ENCODE measurements around the gene PSMA6. TPM values are rescaled to one million over a fixed set of nuclear protein-coding genes. Genes with fewer than 3 reads are reported as not detected.

Gene PSMA6
- polyA plus RNA-seq, 2 donors, result 92.3 to 156 TPM

DNA sequence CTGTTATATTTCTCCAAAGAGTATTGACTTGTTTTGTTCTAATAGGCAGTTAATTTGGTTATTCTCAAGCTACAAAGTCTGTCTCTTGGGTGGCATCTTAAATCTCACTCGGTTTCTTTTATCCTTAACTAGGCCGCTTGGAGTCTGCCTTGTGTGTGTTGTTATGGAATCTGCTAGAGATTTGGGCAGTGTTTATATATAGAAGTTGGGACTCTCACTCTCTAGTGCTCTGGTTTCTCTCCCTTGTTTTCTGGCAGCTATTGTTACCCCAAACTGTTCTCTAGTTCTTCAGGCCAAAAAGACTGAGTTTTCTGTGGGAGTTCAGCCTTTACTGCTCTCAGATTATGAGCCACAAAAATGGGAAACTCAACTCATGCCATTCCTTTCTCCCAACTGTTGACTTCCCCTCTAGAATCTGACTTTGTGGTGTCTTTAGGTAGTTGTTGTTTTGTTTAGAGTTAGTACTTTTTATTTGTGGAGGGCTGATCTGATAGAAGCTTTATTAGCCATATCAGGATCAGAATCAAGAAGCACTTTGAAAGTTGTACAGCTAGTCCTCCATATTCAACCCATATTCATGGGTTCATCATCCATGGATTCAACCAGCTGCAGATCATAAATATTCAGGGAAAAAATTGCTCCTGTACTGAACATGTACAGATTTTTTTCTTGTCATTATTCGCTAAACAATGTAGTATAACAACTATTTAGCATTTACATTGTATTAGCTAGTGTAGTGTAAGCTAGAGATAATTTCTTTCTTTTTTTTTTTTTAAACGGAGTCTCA lies 11.2 kb downstream of the PSMA6 start:
- H3K27ac ChIP-seq (ENCODE audit: low read depth in 2 of 2, low read length in 1 of 2), result no peak overlapping the region
- H3K4me1 ChIP-seq (ENCODE audit: control insufficient read depth in 2 of 2, insufficient read depth in 2 of 2, low read length in 1 of 2), result no peaks in the 10 kb centered on the region
- no peak overlapping the region for H3K4me3 ChIP-seq (ENCODE audit: low read depth in 1 of 2, low read length in 2 of 2)
- H3K27me3 ChIP-seq (ENCODE audit: control insufficient read depth in 1 of 2, insufficient read depth in 2 of 2, low read length in 2 of 2), result no peaks in the 10 kb centered on the region
- H3K36me3 ChIP-seq (ENCODE audit: control insufficient read depth in 2 of 2, insufficient read depth in 2 of 2, low read length in 1 of 2), result no peaks in the 10 kb centered on the region
- H3K9me3 ChIP-seq (ENCODE audit: control insufficient read depth in 2 of 2, insufficient read depth in 1 of 2, low read depth in 1 of 2, low read length in 1 of 2), result no peaks in the 10 kb centered on the region
- WGBS, 2 donors, result 94 to 95% methylated on average over 4 of the region's 4 CpGs

DNA sequence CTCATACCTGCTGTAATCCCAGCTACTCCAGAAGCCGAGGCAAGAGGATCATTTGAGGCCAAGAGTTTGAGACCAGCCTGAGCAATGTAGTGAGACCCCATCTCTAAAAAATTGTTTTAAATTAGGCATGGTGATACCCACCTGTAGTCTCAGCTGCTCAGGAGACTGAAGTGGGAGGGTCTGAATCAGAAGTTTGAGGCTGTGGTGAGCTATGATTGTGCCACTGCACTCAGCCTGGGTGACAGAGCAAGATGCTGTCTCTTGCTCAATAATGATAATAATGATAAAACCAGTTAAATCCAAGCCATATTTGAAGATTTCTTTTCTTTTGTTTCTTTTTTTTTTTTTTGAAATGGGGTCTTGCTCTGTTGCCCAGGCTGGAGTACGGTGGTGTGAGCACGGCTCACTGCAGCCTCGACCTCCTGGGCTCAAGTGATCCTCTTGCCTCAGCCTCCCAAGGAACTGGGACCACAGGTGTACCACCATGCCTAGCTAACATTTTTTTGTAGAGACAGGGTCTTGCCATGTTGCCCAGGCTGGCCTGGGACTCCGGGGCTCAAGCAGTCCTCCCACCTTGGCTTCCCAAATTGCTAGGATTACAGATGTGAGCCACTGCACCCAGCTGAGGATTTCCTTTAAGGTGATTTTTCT lies 12.8 kb downstream of the PSMA6 start:
- Histone ChIP-seq H3K27ac (ENCODE audit: low read depth in 2 of 2, low read length in 1 of 2) (no peak overlapping the region), H3K4me1 (ENCODE audit: control insufficient read depth in 2 of 2, insufficient read depth in 2 of 2, low read length in 1 of 2) (no peaks in the 10 kb centered on the region), H3K9me3 (ENCODE audit: control insufficient read depth in 2 of 2, insufficient read depth in 1 of 2, low read depth in 1 of 2, low read length in 1 of 2) (no peaks in the 10 kb centered on the region), H3K36me3 (ENCODE audit: control insufficient read depth in 2 of 2, insufficient read depth in 2 of 2, low read length in 1 of 2) (peaks cover 3 to 7% of the 10 kb centered on the region in 2 donors), H3K4me3 (ENCODE audit: low read depth in 1 of 2, low read length in 2 of 2) (no peak overlapping the region), H3K27me3 (ENCODE audit: control insufficient read depth in 1 of 2, insufficient read depth in 2 of 2, low read length in 2 of 2) (no peaks in the 10 kb centered on the region)
- WGBS, 2 donors, result 96 to 98% methylated on average over 5 of the region's 5 CpGs

DNA sequence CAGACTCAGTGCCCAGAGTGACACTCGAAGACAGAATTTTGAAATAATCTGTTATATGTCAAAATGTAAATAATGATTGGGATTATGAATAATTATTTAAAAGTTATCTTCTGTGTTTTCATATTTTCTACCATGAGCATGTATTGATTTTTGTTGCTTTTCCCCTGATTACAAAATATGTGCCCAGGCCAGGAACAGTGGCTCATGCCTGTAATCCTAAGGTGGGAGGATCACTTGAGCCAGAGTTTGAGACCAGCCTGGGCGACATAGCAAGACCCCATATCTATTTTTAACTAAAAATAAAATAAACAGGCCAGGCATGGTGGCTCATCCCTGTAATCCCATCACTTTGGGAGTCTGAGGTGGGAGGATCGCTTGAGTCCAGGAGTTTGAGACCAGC lies 13.5 kb downstream of the PSMA6 start:
- 90 to 92% methylated on average over 3 of the region's 3 CpGs for WGBS, 2 donors
- H3K9me3 ChIP-seq (ENCODE audit: control insufficient read depth in 2 of 2, insufficient read depth in 1 of 2, low read depth in 1 of 2, low read length in 1 of 2), result no peaks in the 10 kb centered on the region
- H3K27me3 ChIP-seq (ENCODE audit: control insufficient read depth in 1 of 2, insufficient read depth in 2 of 2, low read length in 2 of 2), result no peaks in the 10 kb centered on the region
- H3K4me1 ChIP-seq (ENCODE audit: control insufficient read depth in 2 of 2, insufficient read depth in 2 of 2, low read length in 1 of 2), result no peaks in the 10 kb centered on the region
- peaks cover 7 to 10% of the 10 kb centered on the region in 2 donors for H3K36me3 ChIP-seq (ENCODE audit: control insufficient read depth in 2 of 2, insufficient read depth in 2 of 2, low read length in 1 of 2)
- no peak overlapping the region for H3K4me3 ChIP-seq (ENCODE audit: low read depth in 1 of 2, low read length in 2 of 2)
- H3K27ac ChIP-seq (ENCODE audit: low read depth in 2 of 2, low read length in 1 of 2), result no peak overlapping the region

DNA sequence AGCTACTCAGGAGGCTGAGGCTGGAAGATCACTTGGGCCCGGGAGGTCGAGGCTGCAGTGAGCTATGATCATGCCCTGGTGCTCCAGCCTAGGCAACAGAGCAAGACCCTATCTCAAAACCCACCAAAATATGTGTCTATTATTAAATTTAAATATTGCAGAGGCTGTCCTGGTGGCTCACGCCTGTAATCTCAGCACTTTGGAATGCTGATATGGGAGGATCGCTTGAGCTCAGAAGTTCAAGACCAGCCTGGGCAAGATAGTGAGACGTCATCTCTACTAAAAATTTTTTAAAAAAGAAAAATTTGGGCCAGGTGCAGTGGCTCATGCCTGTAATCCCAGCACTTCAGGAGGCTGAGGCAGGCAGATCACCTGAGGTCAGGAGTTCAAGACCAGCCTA lies 13.9 kb downstream of the PSMA6 start:
- 88 to 93% methylated on average over 5 of the region's 5 CpGs for WGBS, 2 donors
- no peaks in the 10 kb centered on the region for H3K27me3 ChIP-seq (ENCODE audit: control insufficient read depth in 1 of 2, insufficient read depth in 2 of 2, low read length in 2 of 2)
- peaks cover 7 to 10% of the 10 kb centered on the region in 2 donors for H3K36me3 ChIP-seq (ENCODE audit: control insufficient read depth in 2 of 2, insufficient read depth in 2 of 2, low read length in 1 of 2)
- no peaks in the 10 kb centered on the region for H3K9me3 ChIP-seq (ENCODE audit: control insufficient read depth in 2 of 2, insufficient read depth in 1 of 2, low read depth in 1 of 2, low read length in 1 of 2)
- no peak overlapping the region for H3K27ac ChIP-seq (ENCODE audit: low read depth in 2 of 2, low read length in 1 of 2)
- no peak overlapping the region for H3K4me3 ChIP-seq (ENCODE audit: low read depth in 1 of 2, low read length in 2 of 2)
- no peaks in the 10 kb centered on the region for H3K4me1 ChIP-seq (ENCODE audit: control insufficient read depth in 2 of 2, insufficient read depth in 2 of 2, low read length in 1 of 2)

DNA sequence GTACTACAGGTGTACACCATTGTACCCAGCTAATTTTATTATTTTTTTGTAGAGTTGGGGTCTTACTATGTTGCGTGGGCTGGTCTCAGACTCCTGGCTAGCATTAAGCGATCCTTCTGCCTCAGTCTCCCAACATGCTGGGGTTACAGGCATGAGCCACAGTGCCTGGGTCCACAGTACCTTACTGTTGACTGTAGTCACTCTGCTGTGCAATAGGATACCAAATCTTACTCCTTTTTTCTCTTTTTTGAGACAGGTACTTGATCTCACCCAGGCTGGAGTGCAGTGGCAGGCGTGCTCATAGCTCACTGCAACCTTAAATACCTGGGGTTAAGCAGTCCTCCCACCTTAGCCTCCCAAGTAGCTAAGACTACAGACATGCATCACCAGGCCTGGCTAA lies 25.6 kb downstream of the PSMA6 start:
- no peaks in the 10 kb centered on the region for H3K27me3 ChIP-seq (ENCODE audit: control insufficient read depth in 1 of 2, insufficient read depth in 2 of 2, low read length in 2 of 2)

DNA sequence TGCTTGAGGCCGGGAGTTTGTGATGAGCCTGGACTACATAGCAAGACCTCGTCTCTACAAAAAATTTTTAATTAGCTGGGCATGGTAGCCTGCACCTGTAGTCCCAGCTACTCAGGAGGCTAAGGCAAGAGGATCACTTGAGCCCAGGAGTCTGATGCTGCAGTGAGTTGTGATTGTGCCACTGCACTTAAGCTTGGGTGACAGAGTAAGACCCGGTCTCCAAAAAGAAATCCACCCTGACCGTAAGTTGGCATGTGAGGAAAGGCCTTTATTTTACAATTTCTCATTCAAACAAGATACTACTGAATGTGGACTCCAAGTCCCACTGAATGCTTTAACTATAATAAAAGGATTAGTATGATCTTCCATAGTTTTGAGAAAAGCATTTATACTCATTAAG lies 27.3 kb downstream of the PSMA6 start:
- no peak overlapping the region for H3K4me3 ChIP-seq (ENCODE audit: low read depth in 1 of 2, low read length in 2 of 2)
- H3K9me3 ChIP-seq (ENCODE audit: control insufficient read depth in 2 of 2, insufficient read depth in 1 of 2, low read depth in 1 of 2, low read length in 1 of 2), result no peaks in the 10 kb centered on the region
- no peaks in the 10 kb centered on the region for H3K27me3 ChIP-seq (ENCODE audit: control insufficient read depth in 1 of 2, insufficient read depth in 2 of 2, low read length in 2 of 2)
- peaks cover 0 to 6% of the 10 kb centered on the region in 2 donors for H3K36me3 ChIP-seq (ENCODE audit: control insufficient read depth in 2 of 2, insufficient read depth in 2 of 2, low read length in 1 of 2)
- 92 to 94% methylated on average over 4 of the region's 4 CpGs for WGBS, 2 donors
- no peaks in the 10 kb centered on the region for H3K4me1 ChIP-seq (ENCODE audit: control insufficient read depth in 2 of 2, insufficient read depth in 2 of 2, low read length in 1 of 2)
- H3K27ac ChIP-seq (ENCODE audit: low read depth in 2 of 2, low read length in 1 of 2), result no peak overlapping the region

More for the DNA sequence above, 25.6 kb downstream of the PSMA6 start:
- Histone ChIP-seq H3K36me3 (ENCODE audit: control insufficient read depth in 2 of 2, insufficient read depth in 2 of 2, low read length in 1 of 2) (peaks cover 0 to 6% of the 10 kb centered on the region in 2 donors), H3K9me3 (ENCODE audit: control insufficient read depth in 2 of 2, insufficient read depth in 1 of 2, low read depth in 1 of 2, low read length in 1 of 2) (no peaks in the 10 kb centered on the region), H3K4me3 (ENCODE audit: low read depth in 1 of 2, low read length in 2 of 2) (no peak overlapping the region), H3K4me1 (ENCODE audit: control insufficient read depth in 2 of 2, insufficient read depth in 2 of 2, low read length in 1 of 2) (no peaks in the 10 kb centered on the region), H3K27ac (ENCODE audit: low read depth in 2 of 2, low read length in 1 of 2) (no peak overlapping the region)
- 98% methylated on average over 3 of the region's 3 CpGs for WGBS, 2 donors

DNA sequence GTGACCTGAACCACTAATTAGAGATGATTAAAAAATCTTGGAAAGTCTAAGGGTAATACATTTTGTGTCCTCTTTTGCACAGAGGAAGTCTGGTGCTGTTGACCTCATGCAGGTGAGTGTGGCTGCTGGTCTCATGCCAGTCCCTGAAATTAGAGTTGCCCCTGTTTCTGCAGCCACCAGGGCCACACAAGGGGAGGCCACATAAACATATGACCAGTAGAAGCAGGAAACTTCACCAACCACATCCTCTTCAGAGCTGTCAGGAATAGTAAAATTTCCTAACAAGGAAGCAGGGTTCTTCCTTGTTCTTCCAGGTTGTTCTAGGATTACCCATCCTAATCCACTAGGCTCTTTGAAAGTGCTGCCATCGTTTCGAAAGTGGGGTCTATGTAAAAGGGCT lies 28.3 kb downstream of the PSMA6 start:
- Histone ChIP-seq H3K4me1 (ENCODE audit: control insufficient read depth in 2 of 2, insufficient read depth in 2 of 2, low read length in 1 of 2) (no peaks in the 10 kb centered on the region), H3K9me3 (ENCODE audit: control insufficient read depth in 2 of 2, insufficient read depth in 1 of 2, low read depth in 1 of 2, low read length in 1 of 2) (no peaks in the 10 kb centered on the region), H3K4me3 (ENCODE audit: low read depth in 1 of 2, low read length in 2 of 2) (no peak overlapping the region), H3K27me3 (ENCODE audit: control insufficient read depth in 1 of 2, insufficient read depth in 2 of 2, low read length in 2 of 2) (no peaks in the 10 kb centered on the region), H3K27ac (ENCODE audit: low read depth in 2 of 2, low read length in 1 of 2) (peak overlapping the region in 1 of 2 donors; percentile 6), H3K36me3 (ENCODE audit: control insufficient read depth in 2 of 2, insufficient read depth in 2 of 2, low read length in 1 of 2) (peaks cover 0 to 6% of the 10 kb centered on the region in 2 donors)
- 49 to 60% methylated on average over 2 of the region's 2 CpGs for WGBS, 2 donors

DNA sequence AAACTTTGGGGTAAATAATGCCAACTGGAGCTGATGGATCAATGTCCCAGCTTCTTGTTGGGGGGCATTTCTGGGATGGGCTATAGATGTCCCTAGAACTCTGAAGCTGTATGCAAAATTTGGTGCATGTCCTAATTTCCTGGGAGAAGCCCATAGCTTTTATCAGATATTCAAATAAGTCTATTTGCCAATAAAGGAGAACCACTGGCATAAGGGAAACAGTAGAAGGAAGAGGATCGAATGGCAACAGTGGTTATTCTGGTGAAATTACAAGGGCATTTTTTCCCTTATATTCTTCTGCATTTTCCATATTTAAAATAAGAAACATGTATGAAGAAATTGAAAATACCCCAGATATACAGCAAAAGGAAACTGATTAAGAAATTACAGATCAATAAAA lies 34.2 kb downstream of the PSMA6 start:
- Histone ChIP-seq H3K4me3 (ENCODE audit: low read depth in 1 of 2, low read length in 2 of 2) (no peak overlapping the region), H3K9me3 (ENCODE audit: control insufficient read depth in 2 of 2, insufficient read depth in 1 of 2, low read depth in 1 of 2, low read length in 1 of 2) (no peaks in the 10 kb centered on the region), H3K4me1 (ENCODE audit: control insufficient read depth in 2 of 2, insufficient read depth in 2 of 2, low read length in 1 of 2) (peaks cover 0 to under 1% of the 10 kb centered on the region in 2 donors), H3K27me3 (ENCODE audit: control insufficient read depth in 1 of 2, insufficient read depth in 2 of 2, low read length in 2 of 2) (no peaks in the 10 kb centered on the region), H3K27ac (ENCODE audit: low read depth in 2 of 2, low read length in 1 of 2) (no peak overlapping the region), H3K36me3 (ENCODE audit: control insufficient read depth in 2 of 2, insufficient read depth in 2 of 2, low read length in 1 of 2) (no peaks in the 10 kb centered on the region)
- WGBS, 2 donors, result 79 to 87% methylated on average over 1 of the region's 1 CpG

DNA sequence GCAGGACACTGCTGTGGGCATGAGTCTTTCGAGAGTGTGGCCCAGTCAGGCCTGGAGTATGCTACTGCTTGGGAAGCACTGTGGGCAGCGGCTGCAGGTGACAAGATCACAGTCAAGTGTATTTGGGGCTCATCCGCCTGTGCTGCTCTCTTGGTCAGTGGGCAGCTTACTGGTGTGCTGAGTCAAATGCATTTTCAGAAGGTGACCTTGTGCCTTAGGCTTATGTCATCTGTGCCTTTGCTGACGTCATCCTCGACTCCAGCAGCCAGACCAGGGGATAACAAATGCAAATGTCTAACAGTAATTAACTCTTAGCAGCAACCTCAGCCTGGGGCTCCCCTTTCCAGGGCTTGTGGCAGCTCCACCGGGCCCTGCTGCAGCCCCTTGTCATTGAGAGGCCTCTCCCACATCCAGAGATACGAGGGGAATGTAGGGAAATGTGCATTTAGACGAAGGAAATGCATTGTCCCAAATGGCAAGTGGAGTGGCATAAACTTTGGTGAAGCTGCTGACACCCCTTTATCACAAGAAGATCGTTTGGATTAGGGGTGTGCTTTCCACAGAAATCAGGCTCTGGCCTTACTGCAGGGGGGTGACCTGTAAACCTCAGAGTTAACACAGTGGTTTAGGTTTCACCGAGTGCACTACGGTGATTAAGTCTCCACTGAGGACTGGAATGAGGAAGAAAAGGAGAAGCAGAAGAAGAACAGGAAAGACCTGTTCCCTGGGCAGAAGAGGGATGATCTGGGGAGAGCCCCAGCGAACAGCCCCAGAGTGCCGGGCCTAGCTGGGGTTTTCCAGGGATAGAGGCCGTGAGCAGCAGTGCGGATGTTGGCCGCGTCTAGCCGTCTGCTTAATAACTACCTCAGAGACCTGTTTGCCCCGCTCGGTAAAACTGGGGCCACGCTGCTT lies 39.7 kb downstream of the PSMA6 start:
- 56 to 57% methylated on average over 21 of the region's 21 CpGs for WGBS, 2 donors
- peak overlapping the region; percentile 88 to 98 for H3K27ac ChIP-seq (ENCODE audit: low read depth in 2 of 2, low read length in 1 of 2)
- H3K9me3 ChIP-seq (ENCODE audit: control insufficient read depth in 2 of 2, insufficient read depth in 1 of 2, low read depth in 1 of 2, low read length in 1 of 2), result no peaks in the 10 kb centered on the region
- H3K36me3 ChIP-seq (ENCODE audit: control insufficient read depth in 2 of 2, insufficient read depth in 2 of 2, low read length in 1 of 2), result no peaks in the 10 kb centered on the region
- H3K4me3 ChIP-seq (ENCODE audit: low read depth in 1 of 2, low read length in 2 of 2), result no peak overlapping the region
- no peaks in the 10 kb centered on the region for H3K27me3 ChIP-seq (ENCODE audit: control insufficient read depth in 1 of 2, insufficient read depth in 2 of 2, low read length in 2 of 2)
- H3K4me1 ChIP-seq (ENCODE audit: control insufficient read depth in 2 of 2, insufficient read depth in 2 of 2, low read length in 1 of 2), result peaks cover 12 to 33% of the 10 kb centered on the region in 2 donors

All from esophagus (tissue), 2 donors.